ENCODE measurements around the gene ZNF594. TPM values are rescaled to one million over a fixed set of nuclear protein-coding genes. Genes with fewer than 3 reads are reported as not detected.

The ZNF594 gene
- total and polyA plus RNA-seq, 10 of the 15 experiments (the other 5 are each of a cell fraction or from before 2014, with no cell fraction given), result 0.98 to 14.3 (median 11.1) TPM

- no peak for TF ChIP-seq CUX1 (IDR thresholded peaks at IDR 0.05; ENCODE audit: insufficient replicate concordance, low read depth, low read length)
- TF ChIP-seq PML (IDR thresholded peaks at IDR 0.05; ENCODE audit: low read length), result 0 out of 2 replicates have a peak, but pooled peaks have one; percentile 46
- TF ChIP-seq, protein P1, sequence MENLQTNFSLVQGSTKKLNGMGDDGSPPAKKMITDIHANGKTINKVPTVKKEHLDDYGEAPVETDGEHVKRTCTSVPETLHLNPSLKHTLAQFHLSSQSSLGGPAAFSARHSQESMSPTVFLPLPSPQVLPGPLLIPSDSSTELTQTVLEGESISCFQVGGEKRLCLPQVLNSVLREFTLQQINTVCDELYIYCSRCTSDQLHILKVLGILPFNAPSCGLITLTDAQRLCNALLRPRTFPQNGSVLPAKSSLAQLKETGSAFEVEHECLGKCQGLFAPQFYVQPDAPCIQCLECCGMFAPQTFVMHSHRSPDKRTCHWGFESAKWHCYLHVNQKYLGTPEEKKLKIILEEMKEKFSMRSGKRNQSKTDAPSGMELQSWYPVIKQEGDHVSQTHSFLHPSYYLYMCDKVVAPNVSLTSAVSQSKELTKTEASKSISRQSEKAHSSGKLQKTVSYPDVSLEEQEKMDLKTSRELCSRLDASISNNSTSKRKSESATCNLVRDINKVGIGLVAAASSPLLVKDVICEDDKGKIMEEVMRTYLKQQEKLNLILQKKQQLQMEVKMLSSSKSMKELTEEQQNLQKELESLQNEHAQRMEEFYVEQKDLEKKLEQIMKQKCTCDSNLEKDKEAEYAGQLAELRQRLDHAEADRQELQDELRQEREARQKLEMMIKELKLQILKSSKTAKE (IDR thresholded peaks at IDR 0.05; ENCODE audit: low read depth, poor library complexity, severe bottlenecking), result no peak
- no peak for TF ChIP-seq ZNF622 (IDR thresholded peaks at IDR 0.05)
- TF ChIP-seq NFXL1 (IDR thresholded peaks at IDR 0.05; ENCODE audit: borderline replicate concordance), result no peak
- TF ChIP-seq RB1 (IDR thresholded peaks at IDR 0.05; ENCODE audit: borderline replicate concordance), result 0 out of 2 replicates have a peak, but pooled peaks have one; percentile 49
- TF ChIP-seq BCL11A (IDR thresholded peaks at IDR 0.05; ENCODE audit: low read depth, low read length), result no peak
- TF ChIP-seq RAD21 (IDR thresholded peaks at IDR 0.05; ENCODE audit: insufficient read depth, low read depth, low read length), result peak; percentile 50
- peak; percentile 31 for TF ChIP-seq USF1 (IDR thresholded peaks at IDR 0.05; ENCODE audit: borderline replicate concordance, extremely low read length, insufficient read depth, low read depth, low read length)
- TF ChIP-seq POLR2AphosphoS5 (IDR thresholded peaks at IDR 0.05; ENCODE audit: low read length), result peak; percentile 88
- TF ChIP-seq, protein P2, sequence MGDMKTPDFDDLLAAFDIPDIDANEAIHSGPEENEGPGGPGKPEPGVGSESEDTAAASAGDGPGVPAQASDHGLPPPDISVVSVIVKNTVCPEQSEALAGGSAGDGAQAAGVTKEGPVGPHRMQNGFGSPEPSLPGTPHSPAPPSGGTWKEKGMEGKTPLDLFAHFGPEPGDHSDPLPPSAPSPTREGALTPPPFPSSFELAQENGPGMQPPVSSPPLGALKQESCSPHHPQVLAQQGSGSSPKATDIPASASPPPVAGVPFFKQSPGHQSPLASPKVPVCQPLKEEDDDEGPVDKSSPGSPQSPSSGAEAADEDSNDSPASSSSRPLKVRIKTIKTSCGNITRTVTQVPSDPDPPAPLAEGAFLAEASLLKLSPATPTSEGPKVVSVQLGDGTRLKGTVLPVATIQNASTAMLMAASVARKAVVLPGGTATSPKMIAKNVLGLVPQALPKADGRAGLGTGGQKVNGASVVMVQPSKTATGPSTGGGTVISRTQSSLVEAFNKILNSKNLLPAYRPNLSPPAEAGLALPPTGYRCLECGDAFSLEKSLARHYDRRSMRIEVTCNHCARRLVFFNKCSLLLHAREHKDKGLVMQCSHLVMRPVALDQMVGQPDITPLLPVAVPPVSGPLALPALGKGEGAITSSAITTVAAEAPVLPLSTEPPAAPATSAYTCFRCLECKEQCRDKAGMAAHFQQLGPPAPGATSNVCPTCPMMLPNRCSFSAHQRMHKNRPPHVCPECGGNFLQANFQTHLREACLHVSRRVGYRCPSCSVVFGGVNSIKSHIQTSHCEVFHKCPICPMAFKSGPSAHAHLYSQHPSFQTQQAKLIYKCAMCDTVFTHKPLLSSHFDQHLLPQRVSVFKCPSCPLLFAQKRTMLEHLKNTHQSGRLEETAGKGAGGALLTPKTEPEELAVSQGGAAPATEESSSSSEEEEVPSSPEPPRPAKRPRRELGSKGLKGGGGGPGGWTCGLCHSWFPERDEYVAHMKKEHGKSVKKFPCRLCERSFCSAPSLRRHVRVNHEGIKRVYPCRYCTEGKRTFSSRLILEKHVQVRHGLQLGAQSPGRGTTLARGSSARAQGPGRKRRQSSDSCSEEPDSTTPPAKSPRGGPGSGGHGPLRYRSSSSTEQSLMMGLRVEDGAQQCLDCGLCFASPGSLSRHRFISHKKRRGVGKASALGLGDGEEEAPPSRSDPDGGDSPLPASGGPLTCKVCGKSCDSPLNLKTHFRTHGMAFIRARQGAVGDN (IDR thresholded peaks at IDR 0.05), result peak; percentile 75
- no peak for TF ChIP-seq JUNB (IDR thresholded peaks at IDR 0.05)
- TF ChIP-seq ZNF217 (IDR thresholded peaks at IDR 0.05), result no peak
- TF ChIP-seq EGR1 (IDR thresholded peaks at IDR 0.05; ENCODE audit: borderline replicate concordance in 1 of 2, low read depth in 2 of 2, low read length in 2 of 2), result peak in 1 of 2 experiments; percentile 67; a peak in 2 of 3 replicates
- peak; percentile 40 to 72; a peak in 3 of 4 replicates for TF ChIP-seq BHLHE40 (IDR thresholded peaks at IDR 0.05; ENCODE audit: borderline replicate concordance in 1 of 2, low read depth in 2 of 2, low read length in 1 of 2)
- no peak for TF ChIP-seq SUZ12 (IDR thresholded peaks at IDR 0.05; ENCODE audit: unreplicated experiment)
Observed at GRCh38 chr17:5191541-5192417, at the start of gene ZNF594 (continued).

Data from GM12878 (cell line).